ENCODE measurements around the gene HOXA5.

The HOXA5 gene

GRCh38 chr7:27143023-27143949 is at the start of gene HOXA5:
TSS of gene HOXA5 (minus strand) at chr7:27143681. CDS start at chr7:27143607, 74 bp downstream.
- in situ Hi-C loops (cut with MboI; ENCODE audit: low sequenced_read_pairs), result no loop called here

GRCh38 chr7:27192546-27193334 is 49.3 kb upstream of the HOXA5 start:
- in situ Hi-C loops (cut with MboI; ENCODE audit: low sequenced_read_pairs), result loop anchor here (25.0 kb wide), 1 partner anchor 1305 kb away; no protein-coding TSS in a partner anchor

GRCh38 chr7:27191833-27192545 is 48.5 kb upstream of the HOXA5 start:
- in situ Hi-C loops (cut with MboI; ENCODE audit: low sequenced_read_pairs), result loop anchor here (25.0 kb wide), 1 partner anchor 1305 kb away; no protein-coding TSS in a partner anchor

GRCh38 chr7:27191161-27191731 is 47.8 kb upstream of the HOXA5 start:
- in situ Hi-C loops (cut with MboI; ENCODE audit: low sequenced_read_pairs), result loop anchor here (25.0 kb wide), 1 partner anchor 1304 kb away; no protein-coding TSS in a partner anchor

- in situ Hi-C loops (cut with MboI; ENCODE audit: low sequenced_read_pairs), result loop anchor here (25.0 kb wide), 1 partner anchor 1303 kb away; no protein-coding TSS in a partner anchor
Measured at GRCh38 chr7:27189997-27190748, 46.7 kb upstream of the HOXA5 start.

GRCh38 chr7:27189295-27189996 is 46.0 kb upstream of the HOXA5 start:
- in situ Hi-C loops (cut with MboI; ENCODE audit: low sequenced_read_pairs), result loop anchor here (25.0 kb wide), 1 partner anchor 1302 kb away; no protein-coding TSS in a partner anchor

- in situ Hi-C loops (cut with MboI; ENCODE audit: low sequenced_read_pairs), result loop anchor here (25.0 kb wide), 1 partner anchor 1301 kb away; no protein-coding TSS in a partner anchor
Measured at GRCh38 chr7:27188386-27189294, 45.2 kb upstream of the HOXA5 start.

GRCh38 chr7:27187475-27188385 is 44.2 kb upstream of the HOXA5 start:
- in situ Hi-C loops (cut with MboI; ENCODE audit: low sequenced_read_pairs), result loop anchor here (25.0 kb wide), 1 partner anchor 1300 kb away; no protein-coding TSS in a partner anchor

- in situ Hi-C loops (cut with MboI; ENCODE audit: low sequenced_read_pairs), result loop anchor here (25.0 kb wide), 1 partner anchor 1300 kb away; no protein-coding TSS in a partner anchor
Measured at GRCh38 chr7:27186668-27187474, 43.4 kb upstream of the HOXA5 start.

GRCh38 chr7:27185854-27186667 is 42.6 kb upstream of the HOXA5 start:
- in situ Hi-C loops (cut with MboI; ENCODE audit: low sequenced_read_pairs), result loop anchor here (25.0 kb wide), 1 partner anchor 1299 kb away; no protein-coding TSS in a partner anchor

- in situ Hi-C loops (cut with MboI; ENCODE audit: low sequenced_read_pairs), result loop anchor here (25.0 kb wide), 1 partner anchor 1298 kb away; no protein-coding TSS in a partner anchor
Measured at GRCh38 chr7:27185013-27185853, 41.8 kb upstream of the HOXA5 start, which contains the start of gene HOXA11. TSS of gene HOXA11 (minus strand) at chr7:27185232. CDS start at chr7:27185144, 88 bp downstream.

GRCh38 chr7:27184337-27185012 is 41.0 kb upstream of the HOXA5 start:
- in situ Hi-C loops (cut with MboI; ENCODE audit: low sequenced_read_pairs), result loop anchor here (25.0 kb wide), 1 partner anchor 1297 kb away; no protein-coding TSS in a partner anchor

GRCh38 chr7:27183682-27184336 is 40.3 kb upstream of the HOXA5 start:
- in situ Hi-C loops (cut with MboI; ENCODE audit: low sequenced_read_pairs), result loop anchor here (25.0 kb wide), 1 partner anchor 1297 kb away; no protein-coding TSS in a partner anchor

All from HL-60/S4 treated with retinoic acid at 250 ng/mL for 4 days and 3 days (cell line).